GM21515 (cell line): ENCODE results near the gene KIF11.
"Not testable (repeated sequence)": the region's sequence is repeated elsewhere in the genome, so short reads cannot be mapped to it uniquely, and the experiment has no call there.

ENCODE experiments used
- ATAC-seq: cut with Tn5 transposase; IDR thresholded peaks from one replicate; pipeline ENCODE4 v1.9.1; 2021; ENCODE audit not compliant: unreplicated experiment

The KIF11 gene

GRCh38 chr10:92592761-92593618 lies at the start of gene KIF11:
KIF11 (plus strand) TSS chr10:92593130; CDS start chr10:92593376, 246 bp downstream.
- ATAC-seq, result peak; percentile 71

GRCh38 chr10:92544296-92544695 lies 48.6 kb upstream of the KIF11 start:
- ATAC-seq, result no peak

- no peak for ATAC-seq
These were observed 47.4 kb upstream of the KIF11 start for GRCh38 chr10:92545556-92545955.

- ATAC-seq, result no peak
These were observed 45.3 kb upstream of the KIF11 start for GRCh38 chr10:92547676-92548075.

- ATAC-seq, result no peak
These were observed 42.0 kb upstream of the KIF11 start for GRCh38 chr10:92550924-92551323.

GRCh38 chr10:92552310-92552709 lies 40.6 kb upstream of the KIF11 start:
- ATAC-seq, result no peak

GRCh38 chr10:92553959-92554358 lies 39.0 kb upstream of the KIF11 start:
- ATAC-seq, result no peak

GRCh38 chr10:92559046-92559445 lies 33.9 kb upstream of the KIF11 start:
- ATAC-seq, result no peak

GRCh38 chr10:92562424-92562823 lies 30.5 kb upstream of the KIF11 start:
- no peak for ATAC-seq

GRCh38 chr10:92567952-92568600 lies 24.9 kb upstream of the KIF11 start:
- peak; percentile 49 for ATAC-seq

GRCh38 chr10:92569071-92569470 lies 23.9 kb upstream of the KIF11 start:
- no peak for ATAC-seq

GRCh38 chr10:92569663-92570062 lies 23.3 kb upstream of the KIF11 start:
- not testable (repeated sequence) for ATAC-seq

- no peak for ATAC-seq
These were observed 21.3 kb upstream of the KIF11 start for GRCh38 chr10:92571649-92572048.

- ATAC-seq, result no peak
These were observed 20.4 kb upstream of the KIF11 start for GRCh38 chr10:92572362-92573090.

GRCh38 chr10:92573091-92573797 lies 19.7 kb upstream of the KIF11 start:
- ATAC-seq, result no peak

GRCh38 chr10:92573798-92574547 lies 19.0 kb upstream of the KIF11 start, which contains the start of gene IDE:
IDE (minus strand) TSS chr10:92574093; CDS start chr10:92574019, 74 bp downstream.
- peak; percentile 73 for ATAC-seq

- peak; percentile 13 for ATAC-seq
These were observed 18.2 kb upstream of the KIF11 start for GRCh38 chr10:92574548-92575261.

GRCh38 chr10:92575961-92576360 lies 17.0 kb upstream of the KIF11 start:
- no peak for ATAC-seq

- not testable (repeated sequence) for ATAC-seq
These were observed 10.6 kb upstream of the KIF11 start for GRCh38 chr10:92582347-92582746.
